Muscle of arm (tissue), 12 donors: Measurements from ENCODE around the gene CORO1C. TPM values are rescaled to one million over a fixed set of nuclear protein-coding genes. Genes with fewer than 3 reads are reported as not detected.
A peak's percentile ranks its signal among the peaks of the same experiment; 100 is the strongest.

Experiments
- DNase-seq: peaks from one replicate; pipeline ENCODE4 v3.0.0-alpha.2; 2013
- polyA plus RNA-seq, 12 donors: library from polyadenylated mRNA; unstranded; fragments of 120-200 nt; gene quantifications; one replicate each; pipeline ENCODE4 v1.2.1, GENCODE V29; 2013; ENCODE audit not compliant: insufficient read length in 12 of 12

Gene CORO1C
- polyA plus RNA-seq, 12 donors, result 62.7 to 117 (median 90.9) TPM; not detected in 1

DNA sequence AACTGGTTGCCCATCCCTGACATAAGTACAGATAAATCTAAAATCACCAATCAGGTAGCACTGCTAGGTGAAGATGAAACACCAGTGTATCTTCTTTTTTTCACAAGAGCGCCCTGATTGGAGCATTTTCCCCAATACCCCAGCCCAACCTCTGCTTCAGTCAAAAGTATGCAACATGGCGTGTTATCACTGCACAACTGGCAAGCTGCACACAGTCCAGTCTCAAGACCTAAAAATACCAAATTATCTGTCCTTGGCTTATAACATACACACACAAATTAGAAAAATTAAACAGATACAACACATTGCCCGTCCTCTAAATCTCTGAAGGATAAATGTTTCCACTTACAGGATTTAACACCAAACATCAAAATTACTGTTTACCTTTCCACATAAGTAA, 77.4 kb downstream of the CORO1C start:
- DNase-seq, result no peak

DNA sequence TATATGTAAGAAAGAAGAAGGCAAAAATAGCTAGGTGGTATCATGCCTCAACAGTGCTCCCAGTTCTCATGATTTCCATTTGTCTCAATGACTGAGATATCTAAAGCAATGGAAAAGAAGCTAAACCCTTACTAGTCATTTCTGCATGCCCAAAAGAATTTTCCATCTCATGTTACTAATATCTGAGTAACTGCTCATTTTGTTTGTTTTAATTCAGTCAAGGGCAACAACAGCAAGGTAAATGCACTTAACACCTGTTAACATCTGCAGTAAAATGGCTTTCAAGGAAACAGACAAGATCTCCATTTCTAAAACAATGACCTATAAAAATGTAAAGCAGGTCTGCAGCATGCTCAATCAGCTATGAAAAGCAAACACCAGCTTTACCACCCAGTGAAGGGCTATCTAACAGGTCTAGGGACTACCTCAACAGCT, 78.2 kb downstream of the CORO1C start:
- no peak for DNase-seq

DNA sequence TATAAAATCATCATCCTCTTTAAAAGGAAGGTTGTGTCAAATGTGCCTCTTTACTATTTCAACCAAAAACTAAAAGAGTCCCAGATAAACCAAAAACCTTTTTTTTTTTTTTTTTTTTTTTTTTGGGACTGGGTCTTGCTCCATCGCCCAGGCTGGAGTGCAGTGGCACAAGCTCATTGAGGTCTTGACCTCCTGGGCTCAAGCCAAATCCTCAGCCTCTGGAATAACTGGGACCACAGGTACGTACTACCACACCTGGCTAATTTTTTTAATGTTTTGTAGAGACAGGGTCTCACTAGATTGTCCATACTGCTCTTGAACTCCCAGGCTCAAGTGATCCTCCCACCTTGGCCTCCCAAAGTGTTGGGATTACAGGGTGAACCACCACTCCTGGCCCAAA, 81.2 kb downstream of the CORO1C start:
- DNase-seq, result no peak

DNA sequence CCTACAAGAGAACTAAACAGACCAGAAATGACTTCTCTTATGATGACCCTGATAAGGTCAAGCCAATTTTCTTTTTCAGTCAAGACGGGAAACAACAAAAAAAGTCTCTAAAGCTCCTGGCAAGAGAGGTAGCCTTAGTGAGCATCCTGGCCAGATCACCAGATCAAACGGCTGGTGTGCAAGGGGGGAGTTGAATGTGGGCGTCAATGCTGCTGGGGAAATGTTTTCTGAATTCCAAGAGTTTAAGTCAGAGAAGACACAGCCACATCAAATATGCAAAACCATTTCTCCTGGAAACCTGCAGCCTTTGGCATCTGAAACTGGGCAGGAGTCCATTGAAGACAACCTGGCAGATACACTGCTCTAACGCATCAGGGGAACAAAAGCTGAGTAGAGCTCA, 81.6 kb downstream of the CORO1C start:
- no peak for DNase-seq

DNA sequence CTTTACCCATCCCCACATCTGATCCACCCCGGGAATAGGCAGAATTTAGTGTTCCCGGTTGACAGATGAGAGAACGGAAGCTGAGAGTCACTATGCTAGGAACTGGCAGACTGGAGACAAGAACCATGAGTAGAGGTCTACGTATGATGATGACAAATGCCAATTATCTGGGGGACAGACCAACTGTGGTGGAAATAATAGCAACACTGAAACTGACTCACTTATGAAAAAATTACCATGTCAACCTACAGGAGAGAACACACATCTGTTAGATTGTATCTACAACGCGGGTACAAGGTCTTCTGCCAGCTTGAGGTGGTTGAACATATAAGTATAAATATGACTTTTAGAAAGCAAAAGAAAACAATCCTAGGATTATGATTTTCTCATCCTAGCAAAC, 82.2 kb downstream of the CORO1C start:
- no peak for DNase-seq

DNA sequence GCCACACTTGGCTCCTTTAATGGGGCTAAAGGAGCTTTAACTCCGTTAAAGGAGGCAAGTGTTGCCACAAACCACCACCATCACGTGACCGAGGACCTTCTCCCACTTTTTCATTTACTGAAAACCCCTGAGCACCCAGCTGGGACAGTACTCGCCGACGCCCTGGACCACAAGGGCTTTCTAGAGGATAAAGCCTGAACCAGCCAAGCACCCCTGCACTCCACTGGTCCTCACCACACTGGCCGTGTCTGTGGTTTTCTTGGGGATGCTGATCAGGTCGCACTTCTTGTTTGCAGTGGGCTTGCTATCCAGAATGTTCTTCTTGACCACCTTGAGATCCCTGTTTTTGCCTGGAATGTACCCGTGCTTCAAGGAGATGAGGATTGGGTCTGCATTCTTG, 82.9 kb downstream of the CORO1C start:
- no peak for DNase-seq

DNA sequence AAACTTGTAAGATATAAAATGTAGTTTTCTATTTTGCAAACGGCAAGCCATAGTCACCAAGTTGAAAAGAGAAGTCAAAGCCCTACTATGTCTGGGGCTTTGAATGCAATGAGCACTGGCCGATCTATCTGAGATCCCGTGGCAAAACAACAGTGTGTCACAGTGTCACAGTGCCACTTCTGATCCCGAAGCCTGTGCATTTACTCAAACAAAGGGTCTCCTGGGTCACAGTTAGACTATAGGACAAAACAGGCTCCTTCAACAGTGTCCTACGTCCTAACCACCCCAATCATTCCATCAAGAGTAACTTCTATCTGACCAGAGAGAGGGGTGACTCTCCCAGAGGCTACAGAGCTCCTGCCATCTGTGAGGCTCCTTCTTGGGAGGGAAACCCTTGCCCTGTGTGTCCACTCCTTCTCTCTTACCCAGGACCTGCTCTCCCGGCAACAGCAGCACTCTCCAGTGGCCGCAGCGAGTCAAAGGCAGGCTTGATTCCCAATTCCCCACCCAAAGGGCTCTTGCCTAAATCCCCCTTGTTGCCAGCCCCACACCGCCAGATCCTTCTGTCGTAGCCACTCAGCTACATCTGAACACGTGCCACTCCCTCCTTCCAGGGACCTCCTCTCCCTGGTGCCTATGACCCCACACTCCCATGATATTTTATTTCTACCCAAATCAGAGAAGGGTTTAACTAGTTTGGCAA, 83.6 kb downstream of the CORO1C start:
- DNase-seq, result no peak

DNA sequence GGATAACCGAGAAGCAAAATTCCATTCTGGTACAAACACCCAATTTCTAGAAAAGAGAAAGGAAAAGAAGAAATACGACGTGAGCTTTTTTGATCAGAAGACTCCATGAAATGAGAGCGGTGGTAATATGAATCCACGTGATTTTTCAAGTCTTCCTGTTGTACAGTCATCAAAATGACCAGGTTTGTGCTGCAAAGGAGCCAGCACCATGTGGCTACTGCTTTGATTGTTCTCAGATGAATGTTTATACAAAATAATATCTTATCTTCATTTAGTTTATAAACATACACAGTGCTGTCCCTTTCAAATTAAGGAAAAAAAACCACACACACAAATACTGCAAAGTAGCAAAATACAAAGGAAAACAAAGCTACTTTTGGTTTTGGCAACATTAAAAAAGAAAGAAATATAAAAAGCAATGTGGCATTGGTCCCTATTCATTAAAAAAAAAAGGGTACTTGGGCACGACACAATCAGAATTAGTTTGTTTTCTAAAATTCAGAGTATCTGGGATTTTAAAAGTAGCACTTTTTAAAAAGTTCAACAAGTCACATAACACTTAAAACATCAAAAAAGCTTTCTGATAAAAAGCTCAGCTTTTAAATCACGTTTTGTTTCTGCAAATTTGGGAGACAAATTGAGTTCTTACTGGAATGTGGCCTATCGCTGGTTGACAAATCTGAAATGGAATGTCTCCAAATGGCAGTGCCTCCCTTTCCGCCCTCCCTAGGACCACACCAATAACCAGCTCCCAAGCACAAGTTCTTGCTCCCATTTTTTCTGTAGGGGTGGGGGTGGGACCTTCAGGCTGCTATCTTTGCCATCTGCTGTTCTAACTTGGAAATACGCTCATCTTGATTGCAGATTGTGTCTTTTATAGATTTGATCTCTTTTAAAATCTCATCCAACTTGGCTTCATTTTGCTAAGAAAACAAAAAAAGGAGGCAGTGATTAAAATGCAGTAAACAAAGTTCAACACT, 84.4 kb downstream of the CORO1C start:
- DNase-seq, result no peak

DNA sequence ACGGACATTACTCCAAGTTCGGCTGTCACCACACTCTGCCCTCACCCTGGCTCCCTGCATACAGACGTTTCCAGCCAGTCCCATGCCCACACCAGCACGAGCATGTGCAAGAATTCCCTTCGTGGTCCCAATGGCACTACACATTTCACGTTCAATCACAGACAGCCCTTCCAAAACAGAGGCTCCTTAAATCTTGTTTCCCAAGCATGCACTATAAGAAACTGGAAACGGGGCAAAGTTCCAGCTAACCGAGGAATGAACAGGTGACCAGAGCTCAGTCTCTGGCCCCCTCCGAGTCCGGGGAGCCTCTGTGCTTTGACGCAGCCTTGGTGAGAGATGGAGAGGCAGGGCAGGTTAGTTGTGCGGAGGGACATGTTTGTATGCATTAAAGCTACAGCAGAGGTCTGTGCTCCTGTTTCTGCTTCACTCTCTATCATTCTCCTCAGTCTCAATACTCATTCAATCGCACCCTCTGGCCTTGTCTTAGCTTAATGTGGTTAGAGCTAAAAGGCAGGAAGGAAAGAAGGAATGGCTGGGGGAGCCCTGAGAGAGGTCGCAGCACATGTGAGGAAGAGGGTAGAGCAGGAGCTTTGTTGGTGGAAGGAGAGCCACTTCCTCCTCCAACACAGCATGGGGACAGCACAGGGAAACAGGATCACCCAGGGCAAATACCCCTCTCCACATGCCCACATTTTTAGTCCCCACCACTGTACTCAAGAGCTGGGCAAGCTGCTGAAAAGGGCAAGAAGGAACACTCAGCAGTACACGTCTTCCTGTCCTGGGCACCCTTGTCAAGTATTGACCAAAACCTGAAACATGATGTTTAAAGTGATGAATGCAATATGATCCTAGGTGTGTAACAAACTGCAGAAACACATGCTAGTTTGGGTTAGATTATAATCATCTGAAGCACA, 85.4 kb downstream of the CORO1C start:
- no peak for DNase-seq

DNA sequence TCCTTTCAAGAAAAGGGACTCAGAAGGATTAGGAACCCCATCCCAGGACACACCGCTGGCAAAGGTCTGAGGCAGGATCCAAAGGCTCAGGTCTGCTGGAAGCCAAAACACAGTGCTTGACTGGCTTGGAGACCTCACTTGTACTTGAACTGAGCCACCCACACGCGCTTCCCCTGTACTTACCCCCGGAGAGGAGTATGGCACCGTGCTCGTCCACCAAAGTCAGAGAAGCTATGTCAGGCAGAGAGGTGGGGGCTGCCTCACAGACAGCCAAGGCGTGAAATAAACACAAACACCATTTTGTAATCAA, 86.6 kb downstream of the CORO1C start:
- DNase-seq, result no peak

DNA sequence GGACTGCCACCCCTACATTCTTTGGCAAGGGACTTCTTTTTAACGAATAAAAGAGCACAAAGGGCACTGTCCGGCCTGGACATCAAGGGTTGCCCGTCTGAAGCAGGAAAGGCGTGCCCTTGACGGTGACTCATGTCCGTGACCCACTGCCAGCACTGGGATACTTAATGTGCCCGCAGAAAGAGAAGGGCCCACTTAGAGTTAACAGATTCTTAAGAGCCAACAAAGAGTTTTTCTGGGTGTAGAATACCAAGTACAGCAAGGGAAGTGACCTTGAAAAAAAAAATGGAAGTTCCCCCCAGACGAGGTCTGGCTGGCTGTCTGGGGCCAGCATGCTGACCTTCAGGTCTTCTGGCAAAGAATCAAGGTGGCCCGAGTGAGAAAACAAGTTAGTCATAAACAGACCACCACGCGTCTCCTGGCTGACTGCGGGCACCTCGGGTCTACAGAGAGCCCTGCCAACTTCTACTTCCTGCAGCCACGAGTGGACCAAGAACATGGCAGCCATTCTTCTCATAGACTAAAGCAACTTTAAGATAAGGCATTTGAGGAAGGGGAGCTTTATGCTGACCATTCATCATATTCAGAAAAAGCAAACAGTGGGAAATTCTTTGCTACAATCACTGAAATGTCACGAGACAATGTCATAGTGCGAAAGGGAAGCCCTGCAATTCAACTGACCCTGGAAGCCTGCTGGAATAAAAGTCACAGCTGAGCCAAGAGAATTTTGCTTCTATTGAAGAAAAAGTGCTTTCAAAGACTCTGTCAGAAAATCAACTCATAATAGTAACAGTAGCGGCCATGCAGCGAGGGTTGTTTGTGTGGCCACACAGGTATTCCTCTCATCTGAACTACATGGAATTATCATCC, 87.1 kb downstream of the CORO1C start:
- DNase-seq, result no peak

DNA sequence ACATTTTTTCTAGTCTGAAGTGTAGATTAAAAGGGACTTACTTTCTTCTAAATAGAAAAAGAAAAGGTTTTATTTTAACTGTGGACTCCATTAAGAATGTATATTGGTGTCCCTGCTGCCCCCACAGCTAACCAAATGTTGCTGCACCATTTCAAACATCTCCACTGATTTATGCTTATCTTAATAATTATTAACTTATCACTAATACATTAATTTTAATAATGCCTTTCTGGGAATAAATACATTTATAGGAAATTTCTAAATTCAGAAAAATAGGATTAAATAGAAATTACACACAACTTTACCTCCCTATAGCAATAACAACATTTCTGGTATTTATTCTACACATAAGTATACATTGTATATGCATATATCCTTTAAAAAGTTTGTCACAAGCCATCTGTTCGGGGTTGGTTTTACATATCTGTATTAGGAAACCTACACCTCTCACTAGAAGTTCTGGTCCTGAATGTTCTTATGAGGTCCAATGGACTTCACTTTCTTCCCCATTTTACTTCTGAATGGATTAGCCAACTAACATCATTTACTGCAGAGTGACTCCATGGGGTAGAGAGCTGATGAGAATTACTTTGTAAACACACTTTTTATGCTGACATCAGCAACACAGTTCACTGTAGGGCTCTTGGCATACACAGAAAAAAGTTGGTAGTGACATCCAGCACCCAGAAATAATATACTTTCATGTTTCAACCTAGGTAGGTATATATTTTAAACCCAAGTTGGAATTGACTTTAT, 88.2 kb downstream of the CORO1C start:
- no peak for DNase-seq

DNA sequence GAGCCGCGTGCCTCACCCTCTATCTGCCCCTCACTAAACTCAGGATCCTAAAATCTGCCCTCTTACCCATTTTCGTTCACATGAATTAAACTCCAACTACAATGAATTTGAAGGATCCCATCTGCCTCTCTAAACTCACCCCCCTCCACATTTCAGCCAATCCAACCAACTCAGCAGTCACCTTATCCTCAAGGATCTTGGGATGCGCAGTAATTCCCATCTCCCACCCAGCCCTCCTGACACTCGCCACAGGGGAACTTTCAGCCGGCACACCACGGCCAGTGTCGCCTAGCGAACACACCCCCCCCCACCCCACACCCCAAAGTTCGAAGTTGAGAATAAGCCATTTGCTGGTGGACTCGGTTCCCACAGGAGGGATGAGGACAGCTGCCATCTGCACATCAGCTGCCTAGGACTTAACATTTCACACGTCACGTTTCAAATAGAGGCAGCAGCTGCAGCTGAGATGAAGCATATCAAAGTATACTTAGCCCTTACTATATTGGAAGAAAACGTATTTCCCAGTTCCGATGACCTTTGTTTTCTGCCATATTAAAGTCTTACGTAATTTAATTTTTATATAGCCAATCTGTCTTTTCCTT, 88.9 kb downstream of the CORO1C start:
- DNase-seq, result peak; percentile 59

DNA sequence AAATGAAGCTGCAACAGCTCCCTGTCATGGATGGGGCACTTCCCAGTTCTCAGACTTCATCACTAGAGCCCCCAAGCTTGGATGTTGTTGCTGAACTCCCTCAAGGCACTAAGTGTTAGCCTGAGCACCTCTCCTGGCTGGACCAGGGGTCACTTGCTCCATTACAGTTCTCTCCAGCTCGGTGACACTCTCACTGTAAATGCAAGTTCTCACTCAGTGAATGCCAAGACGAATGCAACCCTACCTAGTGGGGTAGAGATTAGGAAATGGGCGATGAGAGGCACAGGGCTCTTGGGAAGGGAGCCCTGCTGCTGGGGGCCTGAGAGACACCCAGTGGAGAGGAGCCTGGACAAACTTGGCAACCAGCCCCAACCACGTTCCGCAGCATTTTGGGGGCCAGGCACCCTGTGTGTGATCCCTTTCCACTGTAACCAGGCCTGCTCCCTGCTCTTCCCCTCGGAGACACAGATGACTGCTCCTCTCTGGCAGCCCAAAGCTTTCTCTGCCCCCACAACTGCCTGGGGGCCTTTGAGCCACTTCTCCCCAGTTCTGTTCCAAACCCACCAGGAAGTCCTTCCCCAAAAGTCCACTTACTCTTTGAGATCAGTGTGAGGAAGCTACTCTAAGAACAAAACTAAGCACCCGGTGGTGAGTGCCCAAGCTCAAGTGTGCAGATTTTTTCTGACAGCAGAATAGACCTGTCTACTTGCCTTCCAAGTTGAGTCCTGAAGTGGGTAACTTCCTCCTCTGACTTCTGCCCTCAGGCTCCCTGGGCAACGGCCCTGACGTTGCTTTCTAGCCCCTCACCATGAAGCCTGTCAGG, 89.7 kb downstream of the CORO1C start:
- DNase-seq, result no peak

DNA sequence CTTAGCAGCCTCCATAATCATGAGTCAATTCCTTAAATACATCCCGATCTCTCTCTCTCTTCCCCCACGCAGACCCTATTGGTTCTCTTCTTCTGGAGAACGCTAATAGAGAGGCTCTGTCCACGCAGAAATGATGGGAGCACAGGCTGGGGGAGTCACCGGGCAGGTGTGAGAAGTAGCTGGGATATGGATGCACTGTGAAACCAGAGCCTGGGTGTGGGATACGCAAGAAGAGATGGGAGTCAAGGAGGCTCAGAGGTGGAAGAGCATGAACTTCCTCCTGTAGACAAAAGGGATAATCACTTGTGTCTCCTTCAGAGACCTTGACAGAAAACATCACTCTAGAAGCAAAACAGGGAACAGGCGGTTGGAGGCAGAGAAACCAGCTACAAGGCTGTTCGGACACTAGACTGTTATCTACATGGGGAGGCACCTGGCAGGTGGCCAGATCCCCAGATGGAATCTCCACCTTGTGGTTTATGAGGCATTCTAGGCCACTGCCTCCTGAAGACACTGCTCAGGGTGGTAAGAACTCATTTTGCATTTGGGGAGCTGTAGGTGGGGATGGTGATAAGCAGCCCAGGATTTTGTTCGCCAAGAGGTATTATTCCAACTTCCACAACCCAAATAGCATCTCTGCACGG, 90.4 kb downstream of the CORO1C start:
- no peak for DNase-seq

DNA sequence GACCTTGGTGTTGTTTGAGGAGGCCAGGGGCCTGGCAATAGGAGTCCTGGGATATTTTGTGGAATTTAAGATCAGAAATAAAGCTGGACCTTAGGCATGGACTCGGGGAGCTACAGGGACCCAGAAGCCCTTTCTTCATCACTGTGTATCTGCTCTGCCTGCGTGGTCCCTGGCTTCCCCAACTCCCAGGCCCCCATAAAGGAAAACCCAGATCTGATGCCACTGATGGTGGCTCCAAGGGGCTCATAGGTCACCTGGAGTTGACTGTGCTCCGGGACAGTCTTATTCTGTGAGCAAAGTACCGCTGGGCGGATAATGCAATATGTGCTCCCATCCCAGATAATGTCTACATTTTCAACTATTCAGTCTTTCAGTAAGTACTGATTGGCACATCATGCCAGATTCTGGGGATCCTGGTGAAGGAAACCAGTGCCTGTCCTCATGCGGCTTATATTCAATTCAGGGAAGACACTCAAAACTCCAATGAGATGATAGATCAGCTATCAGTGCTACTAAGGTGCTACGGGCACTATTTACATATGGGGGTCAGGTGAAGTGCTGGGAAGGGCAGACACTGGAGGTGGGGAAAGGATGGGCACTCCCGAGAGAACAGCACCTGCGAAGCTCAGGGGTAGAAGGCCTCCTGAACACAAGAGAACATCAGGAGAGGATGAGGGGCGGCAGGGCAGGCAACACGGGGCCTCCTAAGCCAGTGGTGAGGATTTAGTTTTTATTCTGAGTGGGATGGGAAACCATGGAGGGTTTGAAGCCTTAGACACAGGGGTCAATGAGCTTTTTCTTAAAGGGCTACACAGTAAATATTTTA, 92.1 kb downstream of the CORO1C start:
- DNase-seq, result no peak

DNA sequence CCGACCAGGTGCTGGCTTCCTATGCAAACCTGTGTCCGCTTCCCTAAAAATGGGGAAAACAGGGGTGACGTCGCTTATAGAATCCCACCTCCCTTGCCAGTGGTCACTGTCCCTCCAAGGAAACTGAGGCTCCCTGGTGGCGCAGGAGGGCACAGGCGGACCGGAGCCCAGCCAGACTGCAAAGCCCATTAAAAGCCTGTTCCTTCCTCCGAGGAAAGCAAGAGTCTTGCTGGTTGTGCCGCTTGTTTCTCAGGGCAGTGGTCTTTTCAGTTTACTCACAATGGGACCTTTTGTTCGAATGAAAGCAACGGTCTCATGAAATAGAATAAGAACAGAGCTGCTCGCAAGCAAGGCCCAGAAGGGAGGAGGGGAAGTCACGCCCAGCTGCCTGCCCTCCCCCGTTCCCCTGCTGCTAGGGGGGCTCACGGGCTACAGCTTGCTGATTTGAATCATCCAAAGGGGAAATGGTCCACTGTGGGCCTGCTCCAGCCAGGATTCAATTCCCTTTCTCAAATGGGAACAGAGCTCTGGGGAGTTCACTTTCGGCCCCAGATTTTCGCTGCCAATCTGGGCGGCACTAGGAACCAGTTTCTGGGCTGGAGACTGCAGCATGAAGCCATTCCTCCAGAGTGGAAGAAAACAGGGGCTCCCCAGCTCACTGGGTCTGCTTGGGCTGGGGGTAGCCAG, 93.0 kb downstream of the CORO1C start:
- peak; percentile 49 for DNase-seq
